Activated T-cell treated with anti-CD3 and anti-CD28 coated beads, Interleukin-2, amount 50 U/mL, for 48 hours (primary cell): ENCODE results near the gene FAM229B.
"Not testable (repeated sequence)": the region's sequence is repeated elsewhere in the genome, so short reads cannot be mapped to it uniquely, and the experiment has no call there.

Experiments used
- DNase-seq, 2 experiments: peaks; one replicate each; pipeline ENCODE4 v3.0.0-alpha.2; 2020

Gene FAM229B

GRCh38 chr6:112065426-112065986 lies 21.9 kb upstream of the FAM229B start:
- DNase-seq, result no peak

- DNase-seq, result no peak
Observed at GRCh38 chr6:112066606-112067005, 20.8 kb upstream of the FAM229B start.

- DNase-seq, result no peak
Observed at GRCh38 chr6:112081569-112081968, 5.8 kb upstream of the FAM229B start.

GRCh38 chr6:112085286-112086065 lies 1.9 kb upstream of the FAM229B start:
- no peak for DNase-seq

DNA sequence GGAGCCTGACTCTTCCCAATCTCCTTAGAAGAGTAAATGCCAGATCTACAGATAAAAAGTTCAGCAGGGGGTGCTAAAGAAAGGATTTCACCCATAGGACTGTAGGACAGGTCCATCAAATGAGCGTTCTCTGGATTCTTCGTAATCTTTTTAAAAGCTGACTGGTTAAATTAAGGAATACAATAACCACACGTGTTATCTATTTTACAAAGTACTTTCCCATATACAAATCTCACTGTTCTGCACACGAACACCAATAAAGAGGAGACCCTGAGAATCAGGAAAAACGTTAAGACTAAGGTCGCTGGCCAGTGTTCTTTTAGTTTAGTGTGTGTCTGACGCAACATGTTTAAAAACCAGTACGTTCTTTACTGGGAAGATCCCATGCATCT lies 651 bp upstream of the FAM229B start:
- no peak for DNase-seq

DNA sequence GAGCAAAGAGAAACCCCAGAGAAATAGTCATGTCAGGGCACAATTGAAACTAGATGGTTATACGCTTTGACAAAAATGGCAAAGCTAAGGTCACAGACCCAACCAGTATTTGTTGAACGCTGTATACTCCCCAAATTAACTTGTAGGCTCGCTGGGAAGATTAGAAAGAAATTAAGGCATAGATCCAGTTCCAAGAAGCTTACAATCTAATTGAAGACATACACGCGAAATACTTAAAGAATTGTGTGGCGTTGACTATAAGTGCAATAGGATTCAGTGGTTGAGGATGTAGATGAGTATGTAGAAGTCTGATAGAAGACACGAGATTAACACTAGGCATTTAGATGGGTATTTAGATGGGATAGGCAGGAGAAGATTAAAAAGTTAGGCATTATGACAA lies 525 bp downstream of the FAM229B start:
- no peak for DNase-seq

DNA sequence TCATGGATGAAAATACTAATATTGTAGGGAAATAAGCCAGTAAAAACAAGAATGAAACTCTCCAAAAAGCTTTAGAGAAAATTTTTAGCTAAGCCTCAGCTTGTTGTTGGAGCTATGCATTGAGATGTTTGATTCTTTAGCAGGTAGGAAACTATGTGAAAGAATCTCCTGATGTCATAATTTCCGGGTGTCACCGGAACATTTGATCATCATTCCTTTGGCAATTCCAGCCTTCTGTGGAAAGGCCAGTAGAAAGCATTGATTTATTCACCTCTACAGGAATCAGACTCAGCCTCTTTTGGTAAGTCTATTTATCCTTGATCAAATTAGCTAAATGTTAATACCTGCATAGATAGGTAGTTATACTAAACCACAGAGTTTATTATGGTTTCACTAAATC lies 9.5 kb downstream of the FAM229B start:
- DNase-seq, result no peak

GRCh38 chr6:112100561-112100960 lies 13.2 kb downstream of the FAM229B start:
- DNase-seq, result no peak

- DNase-seq, result not testable (repeated sequence)
Observed at GRCh38 chr6:112106026-112106425, 18.6 kb downstream of the FAM229B start.

DNA sequence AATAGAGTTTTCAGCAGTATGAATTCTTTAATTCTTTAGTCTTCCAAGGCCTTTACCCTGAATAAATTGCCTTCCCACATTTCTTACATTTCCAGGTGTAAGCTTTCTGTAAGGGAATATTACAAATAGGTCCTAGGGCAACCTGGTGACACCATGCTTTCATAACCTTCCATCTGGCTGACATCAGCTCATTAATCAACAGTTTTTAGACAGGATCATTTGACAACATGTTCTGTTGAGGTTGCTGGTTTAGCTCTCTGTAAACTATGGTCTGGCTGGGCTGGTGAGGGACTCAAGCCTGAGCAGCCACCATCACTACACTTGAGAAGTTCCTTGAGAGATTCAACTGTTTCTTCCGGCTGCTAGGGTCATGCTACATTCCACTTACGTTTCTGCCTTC lies 19.2 kb downstream of the FAM229B start:
- DNase-seq, result no peak

- DNase-seq, result no peak
Observed at GRCh38 chr6:112109262-112109661, 21.9 kb downstream of the FAM229B start.

DNA sequence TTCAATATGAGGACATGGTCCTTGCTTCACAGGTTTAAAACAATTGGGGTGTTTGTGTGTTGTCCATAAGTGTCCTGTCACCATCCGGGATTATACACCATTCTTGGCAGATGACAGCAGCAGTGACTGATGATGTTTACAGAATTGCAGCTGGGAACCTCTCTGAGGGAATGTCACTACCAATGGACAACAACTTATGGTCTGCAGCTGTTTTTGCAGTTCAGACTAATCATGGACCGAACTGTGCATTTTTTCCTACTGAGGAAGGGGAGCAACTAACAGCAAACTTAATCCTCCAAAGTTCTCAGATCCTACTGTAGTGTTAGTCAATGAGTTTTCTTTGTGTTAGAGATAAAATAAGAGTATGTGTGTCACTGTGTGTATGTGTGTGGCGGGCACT lies 26.0 kb downstream of the FAM229B start:
- DNase-seq, result no peak

GRCh38 chr6:112113918-112114317 lies 26.5 kb downstream of the FAM229B start:
- no peak for DNase-seq

GRCh38 chr6:112114577-112115223 lies 27.3 kb downstream of the FAM229B start:
- no peak for DNase-seq

DNA sequence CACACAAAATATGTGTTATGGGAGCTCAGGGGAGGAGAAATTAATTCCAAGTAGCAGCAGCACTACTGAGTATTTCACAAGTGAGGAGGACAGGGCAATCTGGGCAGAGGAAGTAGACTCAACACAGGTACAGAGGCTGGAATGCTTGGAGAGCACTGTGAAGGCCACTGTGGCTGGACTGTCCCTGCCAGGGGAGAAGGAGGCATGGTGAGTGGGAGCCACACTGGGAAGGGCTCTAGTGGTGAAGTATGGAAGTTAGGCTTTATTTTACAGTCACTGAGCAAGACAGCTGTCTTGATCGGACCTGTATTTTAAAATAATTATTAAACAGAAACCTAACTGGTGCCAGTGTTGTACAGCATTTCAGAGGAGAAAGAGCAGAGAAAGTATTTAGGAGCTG lies 28.8 kb downstream of the FAM229B start:
- no peak for DNase-seq

- DNase-seq, result no peak
Observed at GRCh38 chr6:112117554-112117953, 30.2 kb downstream of the FAM229B start.

- DNase-seq, result no peak
Observed at GRCh38 chr6:112118034-112118433, 30.6 kb downstream of the FAM229B start.

- no peak for DNase-seq
Observed at GRCh38 chr6:112122756-112123155, 35.4 kb downstream of the FAM229B start.

GRCh38 chr6:112123982-112124381 lies 36.6 kb downstream of the FAM229B start:
- no peak for DNase-seq

GRCh38 chr6:112128208-112128607 lies 40.8 kb downstream of the FAM229B start:
- no peak for DNase-seq

- no peak for DNase-seq
Observed at GRCh38 chr6:112130878-112131277, 43.5 kb downstream of the FAM229B start.

DNA sequence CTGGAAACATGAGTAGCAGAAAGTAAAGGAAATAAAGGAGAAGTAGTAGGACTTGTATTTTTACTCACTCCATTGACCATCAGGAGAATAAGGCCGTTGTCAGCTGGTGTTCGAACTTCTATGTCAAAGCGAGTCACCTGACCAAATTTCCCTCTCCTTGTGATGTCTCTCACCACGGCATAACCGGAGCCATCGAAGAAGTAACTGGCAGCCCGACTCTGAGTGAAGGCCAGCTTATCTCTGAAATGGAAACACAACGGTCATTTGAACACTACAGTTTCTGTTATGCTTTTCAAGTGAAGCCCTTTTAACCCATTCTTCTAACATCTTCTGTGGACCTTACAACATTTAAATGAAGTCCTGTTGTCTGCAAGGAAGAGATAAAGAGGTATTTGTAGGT lies 51.7 kb downstream of the FAM229B start:
- no peak for DNase-seq

- no peak for DNase-seq
Observed at GRCh38 chr6:112141707-112142106, 54.3 kb downstream of the FAM229B start.
